GM21423 (cell line): Measurements from ENCODE around the gene ZNF536.

Experiments used
- ATAC-seq: cut with Tn5 transposase; IDR thresholded peaks from one replicate; pipeline ENCODE4 v1.9.1; 2021; ENCODE audit warnings: mild to moderate bottlenecking, moderate library complexity; ENCODE audit not compliant: unreplicated experiment

Gene ZNF536

GRCh38 chr19:30361721-30362120 is 10.5 kb upstream of the ZNF536 start:
- no peak for ATAC-seq

DNA sequence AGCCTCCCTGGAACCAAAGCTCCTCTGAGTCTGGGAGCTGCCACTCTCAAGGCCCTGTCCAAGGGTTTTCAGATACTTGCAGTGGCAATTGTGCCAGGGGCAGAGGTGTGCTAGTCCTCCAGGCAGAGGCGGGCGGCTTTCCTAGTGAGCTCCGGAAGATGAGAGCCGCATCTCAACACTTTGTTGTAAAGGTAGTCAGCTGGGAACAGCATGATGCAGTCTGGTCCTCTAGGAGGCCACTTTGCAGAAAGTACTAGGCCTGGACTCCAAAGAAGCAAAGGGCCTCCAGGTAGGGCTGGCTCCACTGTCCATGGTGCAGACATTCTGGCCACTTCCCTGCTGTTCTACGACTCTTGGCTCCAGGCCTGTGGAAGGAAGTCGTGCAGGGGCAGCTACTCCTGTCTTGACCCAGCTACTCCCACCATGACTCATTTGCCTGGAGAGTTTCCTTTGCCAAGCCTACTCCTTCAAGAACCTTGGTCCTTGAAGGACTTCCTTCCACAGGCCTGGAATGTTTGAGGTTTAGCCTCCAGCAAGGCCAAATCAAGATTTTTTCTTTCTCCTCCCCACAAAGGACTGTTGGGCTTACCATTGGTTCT is 9.9 kb upstream of the ZNF536 start:
- ATAC-seq: no peak

GRCh38 chr19:30363073-30363472 is 9.1 kb upstream of the ZNF536 start:
- no peak for ATAC-seq

DNA sequence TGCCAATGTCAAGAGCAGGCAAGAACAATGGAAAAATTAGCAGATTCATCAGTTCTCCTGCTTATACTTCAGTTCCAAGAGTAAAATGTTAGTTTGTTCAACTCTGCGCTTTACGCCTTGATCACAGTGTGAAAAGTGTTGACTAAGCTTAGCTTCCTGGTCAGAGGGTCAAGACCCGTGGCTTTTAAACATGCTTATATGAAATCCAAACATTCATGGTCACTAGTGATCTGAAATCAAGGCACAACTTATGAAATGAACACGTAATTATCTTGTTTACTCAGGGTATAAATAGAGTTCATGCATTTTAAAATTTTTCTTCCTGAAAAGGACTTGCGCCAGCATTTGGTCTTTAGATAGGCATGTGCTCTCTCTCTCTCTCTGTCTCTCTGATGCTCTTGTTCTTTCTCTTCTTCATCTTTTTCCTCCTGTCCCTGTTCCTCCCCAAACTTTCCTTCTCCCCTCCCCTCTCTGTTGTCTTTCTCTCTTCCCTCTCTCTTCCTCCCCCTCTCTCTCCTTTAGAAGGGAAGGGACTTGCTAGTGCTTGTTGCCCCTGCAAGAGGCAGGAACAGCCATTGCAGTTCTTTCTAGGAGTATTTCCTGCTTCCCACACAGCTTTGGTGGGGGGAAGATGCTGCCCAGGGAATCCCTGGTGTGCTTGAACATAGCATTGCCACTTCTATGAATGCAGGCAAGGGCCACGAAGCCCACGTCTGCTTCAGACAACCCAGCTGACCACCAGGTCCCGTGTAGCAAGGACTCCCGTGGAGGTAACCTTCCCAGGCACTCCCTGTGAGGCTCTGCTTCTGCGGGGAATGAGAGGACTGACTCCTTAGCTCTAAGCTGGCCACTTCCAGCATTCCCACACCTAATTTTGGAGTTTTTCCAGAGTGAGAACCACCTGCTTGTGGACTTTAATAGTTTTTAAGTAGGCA is 7.1 kb upstream of the ZNF536 start:
- no peak for ATAC-seq

GRCh38 chr19:30366282-30366681 is 5.9 kb upstream of the ZNF536 start:
- ATAC-seq: no peak

- ATAC-seq: no peak
Observed at GRCh38 chr19:30367006-30367405, 5.2 kb upstream of the ZNF536 start.

DNA sequence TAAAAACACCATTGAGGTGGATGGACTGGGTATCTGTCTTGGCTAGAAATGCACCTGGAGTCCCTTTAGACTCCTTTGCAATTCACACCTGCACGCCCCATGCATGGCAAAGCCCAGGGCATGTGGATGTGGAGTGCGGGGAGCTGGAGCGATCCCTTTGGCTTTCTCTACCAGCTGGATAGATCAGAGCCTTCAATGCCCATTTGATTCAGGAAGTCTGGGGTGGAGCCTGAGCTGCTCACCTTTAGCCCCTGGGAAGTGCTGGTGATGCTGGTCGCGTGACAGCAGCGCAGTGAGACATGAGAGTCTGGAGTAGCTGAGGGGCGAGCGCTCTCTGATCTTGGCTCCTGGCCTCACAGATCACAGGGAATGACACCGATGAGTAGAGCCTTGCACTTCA is 4.8 kb upstream of the ZNF536 start:
- no peak for ATAC-seq

DNA sequence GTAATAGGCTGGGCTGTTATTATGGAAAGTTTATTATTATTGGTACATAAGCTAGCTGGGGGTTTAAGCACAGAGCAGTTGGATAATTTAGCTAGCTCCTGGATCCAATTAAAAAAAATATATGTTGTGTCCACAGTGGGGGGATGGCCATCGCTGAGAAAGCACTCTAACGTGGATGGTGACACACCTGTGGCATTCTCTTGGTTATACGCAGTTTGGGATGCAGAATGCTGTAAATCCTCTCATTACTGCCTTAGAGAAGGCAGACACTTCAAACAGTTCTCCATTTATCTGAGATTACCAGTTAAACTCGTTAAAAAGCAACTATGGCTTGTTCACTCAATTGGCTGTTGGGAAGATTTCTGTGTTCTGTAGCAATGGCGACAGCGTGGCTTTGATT is 2.4 kb upstream of the ZNF536 start:
- ATAC-seq: no peak

- no peak for ATAC-seq
Observed at GRCh38 chr19:30371161-30371836, 885 bp upstream of the ZNF536 start.

DNA sequence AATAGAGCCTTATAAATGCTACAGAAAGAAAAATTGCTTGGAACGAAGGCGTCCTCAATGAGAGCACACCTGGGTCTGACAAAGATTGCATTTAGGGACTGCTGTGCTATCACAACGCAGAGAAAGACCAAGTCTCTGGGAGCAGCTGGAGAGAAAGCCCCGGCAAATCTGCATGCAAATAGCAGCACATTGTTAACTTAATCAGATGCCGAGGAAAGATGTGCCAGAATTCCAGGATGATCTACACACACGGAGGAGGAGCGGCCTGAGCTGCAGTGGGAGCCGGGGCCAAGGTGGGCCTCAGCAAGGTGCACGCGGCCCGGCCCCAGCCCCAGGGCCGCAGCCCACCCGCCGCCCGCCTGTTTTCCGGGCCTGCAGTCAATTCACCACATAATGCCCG is 1.4 kb downstream of the ZNF536 start:
- no peak for ATAC-seq

- ATAC-seq: no peak
Observed at GRCh38 chr19:30374539-30374864, 2.3 kb downstream of the ZNF536 start.

- ATAC-seq: no peak
Observed at GRCh38 chr19:30374865-30375552, 2.8 kb downstream of the ZNF536 start.

GRCh38 chr19:30375553-30376031 is 3.4 kb downstream of the ZNF536 start:
- ATAC-seq: no peak

DNA sequence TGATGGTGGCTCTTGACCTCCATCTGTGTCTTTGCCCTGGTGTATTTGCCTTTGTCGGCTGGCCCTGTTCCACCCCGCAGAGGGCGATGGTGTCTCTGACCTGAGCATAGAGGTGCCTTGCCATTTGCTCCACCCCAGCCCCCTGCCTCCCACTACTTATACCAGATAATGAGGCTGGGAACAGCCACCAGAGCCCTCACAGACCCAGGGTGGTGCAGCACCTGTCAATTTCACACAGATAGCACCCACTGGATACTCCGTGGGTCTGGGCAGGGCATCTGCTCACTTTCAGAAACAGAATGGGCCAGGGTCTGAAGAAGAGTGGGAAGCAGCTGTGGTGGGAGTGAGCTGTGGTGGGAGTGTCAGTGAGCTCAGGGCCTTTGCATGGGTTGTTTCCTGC is 4.1 kb downstream of the ZNF536 start:
- no peak for ATAC-seq

DNA sequence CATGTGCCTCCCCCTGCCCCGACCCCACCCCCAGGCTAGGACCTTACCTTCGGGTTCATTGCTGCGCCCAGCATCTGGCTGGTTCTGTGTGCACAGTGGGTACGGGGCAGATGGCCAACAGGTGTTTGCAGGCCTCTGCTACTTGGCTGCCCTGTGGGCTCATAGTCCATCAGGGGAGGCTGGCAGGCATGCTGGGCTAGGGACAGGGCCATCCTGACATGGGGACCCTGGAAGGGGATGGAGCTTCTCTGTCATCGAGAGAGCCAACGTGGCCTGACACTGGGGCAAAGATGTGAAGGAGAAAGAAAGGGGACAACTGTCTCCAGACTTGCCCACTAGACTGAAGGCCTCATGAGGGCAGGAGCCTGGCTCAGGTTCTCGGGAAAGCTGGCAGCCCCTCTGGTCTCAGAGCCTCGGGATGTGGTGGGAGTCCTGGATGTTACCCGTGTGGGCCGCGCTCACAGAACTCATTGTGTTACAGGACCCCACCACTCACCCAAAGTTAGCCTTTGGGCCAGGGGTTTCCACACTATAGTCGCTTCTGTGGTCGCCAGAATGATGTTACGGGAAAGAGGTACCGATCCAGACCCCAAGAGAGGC is 4.7 kb downstream of the ZNF536 start:
- ATAC-seq: no peak

GRCh38 chr19:30378701-30379100 is 6.5 kb downstream of the ZNF536 start:
- no peak for ATAC-seq

GRCh38 chr19:30379841-30380610 is 7.8 kb downstream of the ZNF536 start:
- no peak for ATAC-seq

- ATAC-seq: no peak
Observed at GRCh38 chr19:30381366-30381765, 9.2 kb downstream of the ZNF536 start.

DNA sequence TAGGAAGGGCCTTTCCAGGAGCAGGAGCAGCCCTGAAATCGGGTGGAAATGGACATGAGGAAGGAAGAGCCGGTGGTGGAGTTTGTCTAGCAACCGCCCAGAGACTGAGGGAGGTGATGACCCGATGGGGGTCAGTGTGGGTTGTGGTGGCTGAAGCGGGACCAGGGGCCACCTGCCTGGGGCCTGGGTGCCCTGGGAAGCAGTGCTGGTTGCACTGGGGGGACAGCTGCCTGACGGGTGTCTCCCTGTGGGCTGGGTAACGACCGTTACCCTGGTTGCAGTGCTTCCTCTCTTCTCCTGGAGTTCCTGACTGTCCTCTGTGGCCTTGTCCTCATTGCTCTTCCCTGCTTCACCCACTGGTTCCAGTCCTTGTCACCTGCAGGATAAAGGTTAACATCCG is 13.0 kb downstream of the ZNF536 start:
- ATAC-seq: no peak

DNA sequence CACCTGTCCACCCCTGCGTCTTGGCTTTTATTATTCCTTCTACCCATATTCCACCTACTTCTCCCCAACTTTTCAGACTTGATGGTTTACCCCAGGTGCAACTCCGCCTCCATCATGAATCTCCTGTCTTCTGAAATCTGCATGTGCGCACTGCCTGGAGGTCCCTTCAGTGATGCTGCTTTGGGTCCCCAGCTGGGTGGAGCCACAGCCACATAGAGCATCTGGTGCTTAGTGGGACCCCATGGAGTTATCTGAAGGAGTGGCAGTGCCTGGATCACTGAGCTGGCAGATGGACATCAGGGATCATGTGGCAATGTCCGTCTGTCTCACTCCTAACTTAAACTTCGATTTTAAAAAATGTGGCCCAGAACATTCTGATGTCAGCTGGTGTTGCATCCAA is 13.5 kb downstream of the ZNF536 start:
- ATAC-seq: no peak
